ENCODE measurements around the gene NCS1.

GRCh38 chr9:130159057-130159456 is 13.1 kb upstream of the NCS1 start:
- TF ChIP-seq CTCF (conservative IDR thresholded peaks at IDR 0.05; ENCODE audit: low read depth, low read length) (no peak), EZH2 (IDR thresholded peaks at IDR 0.05; ENCODE audit: borderline replicate concordance, low read depth, low read length, poor library complexity, severe bottlenecking) (no peak)
